Measurements from ENCODE around the gene MSH6.
"Not testable (repeated sequence)": the region's sequence is repeated elsewhere in the genome, so short reads cannot be mapped to it uniquely, and the experiment has no call there.

MSH6 gene

DNA sequence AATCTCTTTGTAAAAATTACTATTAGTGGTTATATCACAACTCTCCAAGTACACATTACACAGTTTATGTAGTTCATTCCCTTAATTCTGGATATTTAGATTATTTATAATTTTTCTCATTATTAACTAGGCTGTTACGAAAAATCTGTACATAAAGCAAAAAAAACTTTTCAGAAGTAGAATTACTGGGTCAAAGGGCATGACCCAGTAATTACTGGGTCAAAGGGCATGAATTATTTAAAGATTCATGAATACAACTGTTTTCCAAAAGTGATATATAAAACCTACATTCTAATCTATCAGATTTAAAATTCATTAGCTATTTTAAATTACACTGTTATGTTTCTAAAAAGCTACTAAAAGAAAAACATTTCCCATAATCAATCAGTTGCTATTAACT is 55.3 kb downstream of the MSH6 start:
- DNase-seq (ENCODE audit: low read depth in 2 of 2): no peak

DNA sequence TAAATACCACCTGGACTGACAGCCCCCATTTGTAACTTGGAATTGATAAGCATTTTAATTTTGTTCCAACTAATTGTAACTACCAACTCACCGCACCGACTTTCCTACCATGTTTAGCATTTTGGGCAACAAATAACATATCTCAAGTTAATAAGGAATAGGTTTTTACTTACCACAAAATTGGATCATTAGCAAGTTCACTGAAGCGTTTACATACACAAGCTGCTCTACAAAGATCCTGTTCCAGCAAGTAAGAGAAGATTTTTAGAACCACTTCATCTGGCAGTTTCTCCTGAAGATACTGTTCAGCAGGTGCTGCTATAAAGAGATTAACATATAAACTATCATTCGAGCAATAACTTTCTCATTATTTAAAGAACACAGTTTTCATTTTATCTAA is 55.7 kb downstream of the MSH6 start:
- DNase-seq (ENCODE audit: low read depth in 2 of 2): no peak

DNA sequence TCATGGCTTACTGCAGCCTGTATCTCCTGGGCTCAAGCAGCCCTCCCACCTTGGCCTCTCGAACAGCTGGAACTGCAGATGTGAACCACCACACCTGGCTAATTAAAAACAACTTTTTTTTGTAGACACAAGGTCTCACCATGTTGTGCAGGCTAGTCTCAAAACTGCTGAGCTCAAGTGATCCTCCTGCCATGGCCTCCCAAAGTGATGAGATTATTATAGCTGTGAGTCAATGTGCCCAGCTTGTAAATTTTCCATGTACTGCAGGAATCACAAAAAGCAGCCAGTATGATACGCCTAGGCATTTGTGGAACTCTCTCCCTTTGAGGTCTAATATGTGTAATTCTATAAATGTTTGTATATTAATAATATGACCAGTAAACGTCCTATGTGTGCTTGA is 59.9 kb downstream of the MSH6 start:
- no peak for DNase-seq (ENCODE audit: low read depth in 2 of 2)

DNA sequence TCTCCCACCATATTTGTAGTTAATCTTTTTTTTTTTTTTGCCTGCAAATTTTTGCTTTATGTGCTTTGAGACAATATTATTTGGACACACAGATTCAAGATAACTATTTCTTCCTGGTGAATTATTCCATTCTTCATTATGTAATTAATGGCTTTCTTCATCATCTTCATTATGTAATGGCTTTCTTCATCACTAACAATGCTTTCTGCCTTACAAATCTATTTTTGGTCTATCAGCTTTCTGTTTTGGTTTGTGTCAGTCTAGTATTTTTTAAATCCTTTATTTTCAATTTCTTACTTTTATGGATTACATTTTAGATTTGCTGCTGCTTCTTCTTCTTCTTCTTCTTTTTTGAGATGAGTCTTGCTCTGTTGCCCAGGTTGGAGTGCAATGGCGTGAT is 60.5 kb downstream of the MSH6 start:
- DNase-seq (ENCODE audit: low read depth in 2 of 2): no peak

DNA sequence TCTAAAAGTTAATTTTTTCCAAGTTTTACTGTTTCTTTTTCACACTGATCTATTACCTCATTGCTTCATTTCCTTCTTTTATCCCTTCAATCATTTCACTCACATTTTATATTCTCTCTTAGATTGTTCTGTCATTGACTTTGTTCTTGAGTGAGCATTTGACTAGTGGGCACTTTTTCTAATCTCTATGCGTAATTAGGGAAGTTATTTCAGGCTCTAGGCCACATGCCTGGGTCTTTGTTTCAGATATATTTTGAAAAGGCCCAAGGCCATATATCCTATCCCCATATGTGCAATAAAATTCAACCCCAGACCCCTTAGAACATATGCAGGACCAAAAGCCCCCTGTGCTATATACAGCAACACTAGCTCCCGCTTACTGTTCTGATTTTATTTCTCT is 61.2 kb downstream of the MSH6 start:
- no peak for DNase-seq (ENCODE audit: low read depth in 2 of 2)

DNA sequence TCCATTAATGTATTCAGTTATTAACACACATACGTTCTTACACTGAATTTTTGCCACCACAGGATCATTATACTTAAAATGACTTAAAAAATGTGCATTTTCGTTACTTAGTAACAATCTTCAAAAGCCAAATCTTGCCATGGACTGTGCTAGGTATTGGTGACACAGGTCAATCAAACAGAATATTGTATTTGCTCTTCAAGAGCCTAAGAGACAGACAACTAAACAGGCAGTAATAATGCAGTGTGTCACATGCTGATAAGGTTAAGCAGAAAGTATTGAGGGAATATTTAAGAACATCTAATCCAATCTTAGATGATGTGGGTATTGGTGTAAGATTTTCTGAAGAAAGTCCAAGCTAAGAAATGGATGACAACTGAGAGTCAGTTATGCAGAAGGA is 66.4 kb downstream of the MSH6 start:
- DNase-seq (ENCODE audit: low read depth in 2 of 2): no peak

DNA sequence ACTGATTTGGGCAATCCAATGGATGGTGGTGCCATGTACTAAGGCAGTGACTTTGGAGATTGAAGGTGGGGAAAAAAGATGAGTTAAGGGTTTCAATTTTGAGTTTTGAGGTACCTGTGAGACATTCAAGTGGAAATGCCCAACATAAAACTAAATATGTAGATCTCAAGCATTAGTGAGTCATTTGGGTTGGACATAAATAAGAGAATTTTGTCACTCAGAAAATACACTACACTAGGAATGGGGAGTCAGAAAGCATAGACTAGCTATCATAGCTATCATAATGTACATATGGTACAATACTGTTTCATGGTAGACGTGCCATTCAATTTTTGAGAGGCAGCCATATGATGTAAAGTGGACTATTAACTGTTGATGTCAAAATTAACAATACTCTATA is 67.3 kb downstream of the MSH6 start:
- DNase-seq (ENCODE audit: low read depth in 2 of 2): no peak

DNA sequence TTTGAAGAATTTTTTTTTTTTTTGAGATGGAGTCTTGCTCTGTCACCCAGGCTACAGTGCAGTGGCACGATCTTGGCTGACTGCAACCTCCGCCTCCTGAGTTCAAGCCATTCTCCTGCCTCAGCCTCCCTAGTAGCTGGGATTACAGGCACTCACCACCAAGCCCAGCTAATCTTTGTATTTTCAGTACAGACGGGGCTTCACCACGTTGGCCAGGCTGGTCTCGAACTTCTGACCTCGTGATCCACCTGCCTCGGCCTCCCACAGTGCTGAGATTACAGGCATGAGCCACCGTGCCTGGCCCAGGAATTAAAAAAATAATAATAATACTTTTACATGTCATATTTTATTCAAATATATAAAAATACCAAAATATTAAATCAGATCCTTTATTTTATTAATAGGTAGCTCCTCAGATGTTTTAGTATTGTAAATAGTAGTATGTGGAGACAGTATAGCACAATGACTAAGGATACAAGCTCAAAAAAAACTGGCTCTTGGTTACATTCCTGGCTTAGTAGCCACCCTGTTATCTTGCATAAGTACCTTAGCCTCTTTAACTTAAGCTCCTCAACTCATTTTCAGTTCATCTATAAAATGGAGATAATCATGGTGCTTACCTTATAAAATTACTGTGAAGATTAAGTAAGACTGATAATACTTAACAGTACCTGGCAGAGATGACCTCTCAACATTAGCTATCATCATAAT is 70.3 kb downstream of the MSH6 start:
- not testable (repeated sequence) for DNase-seq (ENCODE audit: low read depth in 2 of 2)
